Measurements from ENCODE around the gene MTCL3.

The MTCL3 gene

DNA sequence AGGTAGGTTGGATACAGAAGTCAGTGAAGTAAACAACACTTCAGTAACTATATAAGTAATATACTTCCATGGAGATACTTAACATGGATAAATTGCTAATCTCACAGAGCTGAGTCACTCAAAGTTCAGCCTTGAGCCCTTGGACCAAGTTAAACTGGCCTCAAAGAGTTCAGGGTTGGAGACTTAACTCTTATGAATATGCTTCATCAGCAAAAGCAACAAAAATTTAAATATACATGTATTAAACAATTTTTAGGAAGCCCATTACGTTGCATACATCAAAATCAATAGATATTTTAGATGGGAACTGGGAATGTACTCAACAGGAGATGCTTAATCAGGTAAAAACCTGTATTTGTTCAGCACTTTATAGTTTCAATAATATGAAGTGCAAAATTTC lies 12.2 kb downstream of the MTCL3 start (continued):
- TF ChIP-seq MAX (CRISPR knock-in tag; IDR thresholded peaks at IDR 0.05) (no peak), EMX1 (CRISPR knock-in tag; IDR thresholded peaks at IDR 0.05) (no peak), RORB (CRISPR knock-in tag; IDR thresholded peaks at IDR 0.05) (no peak), CDX4 (CRISPR knock-in tag; IDR thresholded peaks at IDR 0.05; ENCODE audit: borderline replicate concordance) (no peak), ATF3 (CRISPR knock-in tag; conservative IDR thresholded peaks at IDR 0.05) (no peak), TCF7 (CRISPR knock-in tag; IDR thresholded peaks at IDR 0.05; ENCODE audit: low read depth) (no peak)
- TF ChIP-seq, protein P1, sequence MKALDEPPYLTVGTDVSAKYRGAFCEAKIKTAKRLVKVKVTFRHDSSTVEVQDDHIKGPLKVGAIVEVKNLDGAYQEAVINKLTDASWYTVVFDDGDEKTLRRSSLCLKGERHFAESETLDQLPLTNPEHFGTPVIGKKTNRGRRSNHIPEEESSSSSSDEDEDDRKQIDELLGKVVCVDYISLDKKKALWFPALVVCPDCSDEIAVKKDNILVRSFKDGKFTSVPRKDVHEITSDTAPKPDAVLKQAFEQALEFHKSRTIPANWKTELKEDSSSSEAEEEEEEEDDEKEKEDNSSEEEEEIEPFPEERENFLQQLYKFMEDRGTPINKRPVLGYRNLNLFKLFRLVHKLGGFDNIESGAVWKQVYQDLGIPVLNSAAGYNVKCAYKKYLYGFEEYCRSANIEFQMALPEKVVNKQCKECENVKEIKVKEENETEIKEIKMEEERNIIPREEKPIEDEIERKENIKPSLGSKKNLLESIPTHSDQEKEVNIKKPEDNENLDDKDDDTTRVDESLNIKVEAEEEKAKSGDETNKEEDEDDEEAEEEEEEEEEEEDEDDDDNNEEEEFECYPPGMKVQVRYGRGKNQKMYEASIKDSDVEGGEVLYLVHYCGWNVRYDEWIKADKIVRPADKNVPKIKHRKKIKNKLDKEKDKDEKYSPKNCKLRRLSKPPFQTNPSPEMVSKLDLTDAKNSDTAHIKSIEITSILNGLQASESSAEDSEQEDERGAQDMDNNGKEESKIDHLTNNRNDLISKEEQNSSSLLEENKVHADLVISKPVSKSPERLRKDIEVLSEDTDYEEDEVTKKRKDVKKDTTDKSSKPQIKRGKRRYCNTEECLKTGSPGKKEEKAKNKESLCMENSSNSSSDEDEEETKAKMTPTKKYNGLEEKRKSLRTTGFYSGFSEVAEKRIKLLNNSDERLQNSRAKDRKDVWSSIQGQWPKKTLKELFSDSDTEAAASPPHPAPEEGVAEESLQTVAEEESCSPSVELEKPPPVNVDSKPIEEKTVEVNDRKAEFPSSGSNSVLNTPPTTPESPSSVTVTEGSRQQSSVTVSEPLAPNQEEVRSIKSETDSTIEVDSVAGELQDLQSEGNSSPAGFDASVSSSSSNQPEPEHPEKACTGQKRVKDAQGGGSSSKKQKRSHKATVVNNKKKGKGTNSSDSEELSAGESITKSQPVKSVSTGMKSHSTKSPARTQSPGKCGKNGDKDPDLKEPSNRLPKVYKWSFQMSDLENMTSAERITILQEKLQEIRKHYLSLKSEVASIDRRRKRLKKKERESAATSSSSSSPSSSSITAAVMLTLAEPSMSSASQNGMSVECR (CRISPR knock-in tag; IDR thresholded peaks at IDR 0.05; ENCODE audit: borderline replicate concordance), result no peak

DNA sequence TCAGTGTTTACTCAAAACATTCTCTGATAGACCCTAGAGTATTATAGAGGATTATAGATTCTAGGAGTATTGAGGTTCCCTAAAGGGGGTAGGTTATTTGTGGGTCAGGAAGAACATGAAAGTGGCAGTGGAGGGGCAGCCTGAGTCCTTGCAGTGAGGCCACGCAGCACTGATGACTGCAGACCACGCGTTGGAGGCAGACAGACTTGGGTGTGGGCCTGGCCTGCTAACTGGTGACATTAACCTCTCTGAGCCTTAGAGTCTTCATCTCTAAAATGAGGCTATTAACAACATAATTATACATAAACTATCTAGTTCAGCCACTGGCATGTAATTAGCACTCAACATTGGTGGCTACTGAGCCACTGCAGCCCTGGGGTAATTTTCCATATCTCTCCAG lies 16.1 kb downstream of the MTCL3 start:
- DNase-seq (ENCODE audit: low spot score) (no peak), ATAC-seq (no peak)
- POLR2A ChIA-PET, result interaction anchor here (0.6 kb wide), 1 partner anchor 163 kb away, joined by 6 read pairs; no protein-coding TSS in a partner anchor
- Mint-ChIP-seq H3K27me3 (ENCODE audit: low read depth) (no peaks in the 10 kb centered on the region), H3K27ac (no peak overlapping the region), H3K4me1 (no peaks in the 10 kb centered on the region), H3K4me3 (no peak overlapping the region), H3K9me3 (no peaks in the 10 kb centered on the region), H3K36me3 (no peaks in the 10 kb centered on the region; the same call in 1 of the 2 replicates)
- TF ChIP-seq ERG (CRISPR knock-in tag; IDR thresholded peaks at IDR 0.05), result no peak
- TF ChIP-seq ATF2 (CRISPR knock-in tag; IDR thresholded peaks at IDR 0.05; ENCODE audit: borderline replicate concordance, low read depth), result no peak
- CTCF ChIA-PET, result interaction anchor here (1.0 to 4.6 kb wide), 2 partner anchors 13 kb away, joined by 3 to 33 read pairs; no protein-coding TSS in a partner anchor

GRCh38 chr6:127497410-127497809 lies 21.7 kb downstream of the MTCL3 start:
- ChIA-PET POLR2A (no interaction called here), CTCF (interaction anchor here (1.2 to 1.9 kb wide), 2 partner anchors 19 to 32 kb away, joined by 3 to 10 read pairs; no protein-coding TSS in a partner anchor)
- Mint-ChIP-seq H3K4me1 (no peaks in the 10 kb centered on the region), H3K27me3 (ENCODE audit: low read depth) (no peaks in the 10 kb centered on the region), H3K4me3 (no peak overlapping the region), H3K9me3 (no peaks in the 10 kb centered on the region), H3K27ac (no peak overlapping the region), H3K36me3 (no peaks in the 10 kb centered on the region)
- TF ChIP-seq ATF1 (CRISPR knock-in tag; IDR thresholded peaks at IDR 0.05), result no peak
- no peak for TF ChIP-seq NFATC4 (CRISPR knock-in tag; IDR thresholded peaks at IDR 0.05)
- TF ChIP-seq E2F4 (CRISPR knock-in tag; IDR thresholded peaks at IDR 0.05; ENCODE audit: borderline replicate concordance, low read depth), result no peak
- TF ChIP-seq NFE2L1 (CRISPR knock-in tag; IDR thresholded peaks at IDR 0.05), result no peak
- TF ChIP-seq RORB (CRISPR knock-in tag; IDR thresholded peaks at IDR 0.05), result no peak
- no peak for TF ChIP-seq CBFB (CRISPR knock-in tag; IDR thresholded peaks at IDR 0.05; ENCODE audit: low read depth)
- TF ChIP-seq NR1H2 (CRISPR knock-in tag; IDR thresholded peaks at IDR 0.05), result no peak
- no peak for TF ChIP-seq ZBTB43 (CRISPR knock-in tag; IDR thresholded peaks at IDR 0.05)
- no peak for TF ChIP-seq IRF2 (CRISPR knock-in tag; IDR thresholded peaks at IDR 0.05; ENCODE audit: borderline replicate concordance, low read depth)
- no peak for TF ChIP-seq RELA (CRISPR knock-in tag; IDR thresholded peaks at IDR 0.05; ENCODE audit: borderline replicate concordance)
- no peak for ATAC-seq
- no peak for DNase-seq (ENCODE audit: low spot score)
